ENCODE results near the gene TCF21. TPM values are rescaled to one million over a fixed set of nuclear protein-coding genes. Genes with fewer than 3 reads are reported as not detected.
A peak's percentile ranks its signal among the peaks of the same experiment; 100 is the strongest.

TCF21 gene
- total and polyA plus RNA-seq, 11 donors: 1.8 to 9.5 (median 3.9) TPM

GRCh38 chr6:133893946-133894345 lies 5.0 kb downstream of the TCF21 start:
- Histone ChIP-seq H3K4me1 (peaks cover 0 to 41% (median 13%) of the 10 kb centered on the region in 12 donors), H3K9me3 (no peaks in the 10 kb centered on the region), H3K27me3 (peaks cover 12 to 94% (median 80%) of the 10 kb centered on the region in 9 donors), H3K27ac (peak overlapping the region in 10 of 12 donors; percentile 21 to 89 (median 70)), H3K36me3 (peaks cover 0 to 15% (median 0%) of the 10 kb centered on the region in 9 donors), H3K4me3 (peak overlapping the region in 5 of 12 donors; percentile 1 to 74 (median 57))
- no peak for DNase-seq
- no peak for ATAC-seq
- intact Hi-C loops (cut with DNase I): loop anchor here in 3 of 10 donors (5.0 kb wide), 2 partner anchors 132 to 137 kb away; no protein-coding TSS in a partner anchor
- WGBS, 4 donors: 27 to 37% (median 28%) methylated on average over 4 of the region's 4 CpGs
- TF ChIP-seq CTCF (IDR thresholded peaks at IDR 0.05) (no peak), POLR2A (IDR thresholded peaks at IDR 0.05) (no peak)

DNA sequence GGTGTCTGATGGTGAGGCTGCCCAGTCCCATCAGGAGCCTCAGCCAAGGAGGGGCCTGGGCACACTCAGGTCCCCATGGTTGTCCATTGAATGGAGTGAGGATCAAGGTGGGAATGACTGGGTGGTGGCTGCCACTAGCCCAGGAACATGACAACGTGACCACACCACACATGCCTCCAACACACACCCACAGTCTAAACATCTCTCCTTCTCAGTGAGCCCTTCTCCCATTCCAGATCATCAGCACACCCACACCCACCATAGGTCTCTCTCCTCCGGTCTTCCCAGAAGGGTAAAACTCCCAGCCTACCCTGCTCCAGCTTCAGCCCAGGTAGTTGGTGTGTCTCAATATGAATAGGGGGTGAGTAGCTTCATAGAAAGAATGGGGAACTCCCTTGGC lies 5.5 kb downstream of the TCF21 start:
- intact Hi-C loops (cut with DNase I): loop anchor here in 3 of 10 donors (5.0 kb wide), 2 partner anchors 132 to 137 kb away; no protein-coding TSS in a partner anchor
- TF ChIP-seq CTCF (IDR thresholded peaks at IDR 0.05): no peak
- no peak for TF ChIP-seq POLR2A (IDR thresholded peaks at IDR 0.05)
- peak overlapping the region in 10 of 12 donors; percentile 21 to 89 (median 70) for H3K27ac ChIP-seq
- H3K4me3 ChIP-seq: peak overlapping the region in 4 of 12 donors; percentile 1 to 74 (median 40)
- ATAC-seq (peak in 2 of 4 donors; percentile 7 to 24), DNase-seq (no peak)
- 13 to 28% (median 24%) methylated on average over 2 of the region's 2 CpGs for WGBS, 4 donors
- H3K9me3 ChIP-seq: no peaks in the 10 kb centered on the region
- peaks cover 0 to 41% (median 13%) of the 10 kb centered on the region in 12 donors for H3K4me1 ChIP-seq
- peaks cover 11 to 94% (median 76%) of the 10 kb centered on the region in 9 donors for H3K27me3 ChIP-seq
- H3K36me3 ChIP-seq: peaks cover 0 to 15% (median 0%) of the 10 kb centered on the region in 9 donors

GRCh38 chr6:133894795-133895358 lies 6.0 kb downstream of the TCF21 start:
- Histone ChIP-seq H3K9me3 (no peaks in the 10 kb centered on the region), H3K27ac (peak overlapping the region in 11 of 12 donors; percentile 34 to 89 (median 74)), H3K4me3 (peak overlapping the region in 6 of 12 donors; percentile 30 to 74 (median 42)), H3K36me3 (peaks cover 0 to 15% (median 0%) of the 10 kb centered on the region in 9 donors), H3K4me1 (peaks cover 0 to 41% (median 11%) of the 10 kb centered on the region in 12 donors), H3K27me3 (peaks cover 8 to 89% (median 71%) of the 10 kb centered on the region in 9 donors)
- WGBS, 4 donors: 2 to 7% (median 4%) methylated on average over 5 of the region's 5 CpGs
- ATAC-seq (peak; percentile 37 to 65 (median 47)), DNase-seq (peak in 3 of 5 donors; percentile 33 to 69 (median 36))
- intact Hi-C loops (cut with DNase I): loop anchor here in 3 of 10 donors (5.0 kb wide), 2 partner anchors 133 to 138 kb away; no protein-coding TSS in a partner anchor
- no peak for TF ChIP-seq POLR2A (IDR thresholded peaks at IDR 0.05)
- TF ChIP-seq CTCF (IDR thresholded peaks at IDR 0.05): no peak
